Uterus (tissue), 4 donors: ENCODE data around the gene PA2G4. TPM values are rescaled to one million over a fixed set of nuclear protein-coding genes. Genes with fewer than 3 reads are reported as not detected.
A peak's percentile ranks its signal among the peaks of the same experiment; 100 is the strongest.

Experiments used
- DNase-seq, 2 donors: peaks; one replicate each; pipeline ENCODE4 v3.0.0-alpha.2; 2019 to 2020
- H3K27ac ChIP-seq, 2 donors: fragments of 200-600 bp; sonication (generic); 1 replicate in 1 of 2; 2 replicates in 1 of 2; pipeline ENCODE4 v1.5.1; 2016 to 2018
- H3K27me3 ChIP-seq, 2 donors: fragments of 200-600 bp; sonication (generic); one replicate each; pipeline ENCODE4 v1.5.1; 2018 to 2019; ENCODE audit warnings: control low read depth in 1 of 2
- H3K36me3 ChIP-seq, 2 donors: fragments of 200-600 bp; sonication (generic); one replicate each; pipeline ENCODE4 v1.5.1; 2019; ENCODE audit warnings: control low read depth in 1 of 2
- H3K4me1 ChIP-seq, 2 donors: fragments of 200-600 bp; sonication (generic); one replicate each; pipeline ENCODE4 v1.5.1; 2018 to 2019; ENCODE audit warnings: control low read depth in 1 of 2
- H3K4me3 ChIP-seq, 2 donors: fragments of 200-600 bp; sonication (generic); 1 replicate in 1 of 2; 2 replicates in 1 of 2; pipeline ENCODE4 v1.5.1; 2018 to 2019; ENCODE audit warnings: mild to moderate bottlenecking in 1 of 2
- H3K9me3 ChIP-seq, 2 donors: fragments of 200-600 bp; sonication (generic); one replicate each; pipeline ENCODE4 v1.5.1; 2019; ENCODE audit warnings: control low read depth in 1 of 2
- CTCF ChIP-seq, 4 experiments: fragments of 200-600 bp in 2 of 4; fragments of 450-650 bp in 2 of 4; sonication (generic) in 2 of 4; IDR thresholded peaks; one replicate each; pipeline ENCODE4 v1.5.1; 2016 to 2019; ENCODE audit warnings: antibody characterized with exemption in 4 of 4, mild to moderate bottlenecking in 2 of 4, moderate library complexity in 1 of 4
- POLR2A ChIP-seq, 2 donors: fragments of 450-650 bp; IDR thresholded peaks; one replicate each; pipeline ENCODE4 v1.6.1; 2016; ENCODE audit warnings: antibody characterized with exemption in 2 of 2, mild to moderate bottlenecking in 1 of 2, moderate library complexity in 1 of 2
- intact Hi-C: fragments of 100-400 bp; cut with DNase I; formaldehyde crosslinking; loops from one replicate; pipeline ENCODE4 v1.15.1; 2023; ENCODE audit warnings: low total_unique reads
- total RNA-seq, 4 donors: library from RNA; depleted of rRNA in 3 of 4; stranded (reverse); fragments of >200 nt in 3 of 4; gene quantifications; one replicate each; pipeline versions ENCODE4 v1.1.0 to v1.2.4, GENCODE V29; 2014 to 2023
- donor health status: DM: yes; HTN: yes; CAD: no.

Gene PA2G4
- total RNA-seq, 4 donors from 2014 or later = 64.4 to 120 (median 81.0) TPM

GRCh38 chr12:56103823-56104108 is 593 bp upstream of the PA2G4 start:
- TF ChIP-seq POLR2A (IDR thresholded peaks at IDR 0.05) (no peak), CTCF (IDR thresholded peaks at IDR 0.05) (no peak)
- H3K4me3 ChIP-seq = peak overlapping the region; percentile 86 to 89
- H3K9me3 ChIP-seq = no peaks in the 10 kb centered on the region
- DNase-seq = no peak
- H3K36me3 ChIP-seq = no peaks in the 10 kb centered on the region
- intact Hi-C loops = no loop called here
- no peaks in the 10 kb centered on the region for H3K27me3 ChIP-seq
- peaks cover 0 to 7% of the 10 kb centered on the region in 2 donors for H3K4me1 ChIP-seq
- peak overlapping the region; percentile 82 to 88 for H3K27ac ChIP-seq

- no peaks in the 10 kb centered on the region for H3K36me3 ChIP-seq
- TF ChIP-seq CTCF (IDR thresholded peaks at IDR 0.05) (no peak), POLR2A (IDR thresholded peaks at IDR 0.05) (no peak)
Measured at GRCh38 chr12:56104815-56105608, 653 bp downstream of the PA2G4 start.

GRCh38 chr12:56105609-56105902 is 1.2 kb downstream of the PA2G4 start:
- no peak for DNase-seq
- Histone ChIP-seq H3K4me3 (peak overlapping the region; percentile 86 to 89), H3K27ac (peak overlapping the region; percentile 82 to 88), H3K27me3 (no peaks in the 10 kb centered on the region), H3K4me1 (peaks cover 0 to 7% of the 10 kb centered on the region in 2 donors), H3K36me3 (no peaks in the 10 kb centered on the region), H3K9me3 (no peaks in the 10 kb centered on the region)
- intact Hi-C loops = no loop called here
- TF ChIP-seq CTCF (IDR thresholded peaks at IDR 0.05) = no peak
- TF ChIP-seq POLR2A (IDR thresholded peaks at IDR 0.05) = no peak

More at GRCh38 chr12:56104815-56105608, 653 bp downstream of the PA2G4 start:
- peak overlapping the region; percentile 86 to 89 for H3K4me3 ChIP-seq
- peaks cover 0 to 7% of the 10 kb centered on the region in 2 donors for H3K4me1 ChIP-seq
- H3K27me3 ChIP-seq = no peaks in the 10 kb centered on the region
- no peak for DNase-seq
- H3K9me3 ChIP-seq = no peaks in the 10 kb centered on the region
- intact Hi-C loops = no loop called here
- H3K27ac ChIP-seq = peak overlapping the region; percentile 82 to 88

GRCh38 chr12:56107242-56107641 is 2.9 kb downstream of the PA2G4 start:
- TF ChIP-seq POLR2A (IDR thresholded peaks at IDR 0.05) (no peak), CTCF (IDR thresholded peaks at IDR 0.05) (no peak)
- no peak overlapping the region for H3K27ac ChIP-seq
- H3K27me3 ChIP-seq = no peaks in the 10 kb centered on the region
- H3K9me3 ChIP-seq = no peaks in the 10 kb centered on the region
- no peaks in the 10 kb centered on the region for H3K36me3 ChIP-seq
- peaks cover 0 to 7% of the 10 kb centered on the region in 2 donors for H3K4me1 ChIP-seq
- no peak for DNase-seq
- intact Hi-C loops = no loop called here
- H3K4me3 ChIP-seq = no peak overlapping the region

GRCh38 chr12:56110571-56110970 is 6.2 kb downstream of the PA2G4 start:
- Histone ChIP-seq H3K27me3 (no peaks in the 10 kb centered on the region), H3K4me3 (no peak overlapping the region), H3K4me1 (no peaks in the 10 kb centered on the region), H3K9me3 (no peaks in the 10 kb centered on the region), H3K27ac (no peak overlapping the region), H3K36me3 (no peaks in the 10 kb centered on the region)
- DNase-seq = no peak
- TF ChIP-seq CTCF (IDR thresholded peaks at IDR 0.05) = no peak
- no peak for TF ChIP-seq POLR2A (IDR thresholded peaks at IDR 0.05)
- intact Hi-C loops = no loop called here
